Activated CD4-positive, alpha-beta T cell treated with anti-CD3 and anti-CD28 coated beads for 36 hours (primary cell): ENCODE results near the gene CDKN1C. TPM values are rescaled to one million over a fixed set of nuclear protein-coding genes. Genes with fewer than 3 reads are reported as not detected.

Source experiments
- ATAC-seq: fragments of 200-7000 bp; cut with Tn5 transposase; one replicate; pipeline ENCODE4 v1.10.0; 2021; ENCODE audit warnings: mild to moderate bottlenecking, moderate library complexity
- CTCF ChIA-PET: fragments of 350-600 bp; sonication (Branson Sonifier 250); formaldehyde crosslinking; loops from one replicate; lab custom pipeline; 2021; ENCODE audit warnings: antibody characterized with exemption; lab: Charles Lee
- POLR2A ChIA-PET: fragments of 350-600 bp; sonication (Branson Sonifier 250); formaldehyde crosslinking; loops from one replicate; lab custom pipeline; 2021; ENCODE audit warnings: antibody characterized with exemption, inconsistent platforms; lab: Charles Lee
- DNase-seq: peaks from one replicate; pipeline ENCODE4 v3.0.0-alpha.2; 2020
- H3K27ac Mint-ChIP-seq: one replicate; pipeline ENCODE4 v1.8.0; 2021; ENCODE audit warnings: mixed read lengths
- H3K27me3 Mint-ChIP-seq: one replicate; pipeline ENCODE4 v1.8.0; 2021; ENCODE audit warnings: mixed read lengths
- H3K36me3 Mint-ChIP-seq: one replicate; pipeline ENCODE4 v1.8.0; 2021; ENCODE audit warnings: low read depth, mixed read lengths
- H3K4me1 Mint-ChIP-seq: one replicate; pipeline ENCODE4 v1.8.0; 2021; ENCODE audit warnings: mixed read lengths
- H3K4me3 Mint-ChIP-seq: one replicate; pipeline ENCODE4 v1.8.0; 2021; ENCODE audit warnings: mild to moderate bottlenecking, moderate library complexity, mixed read lengths
- H3K9me3 Mint-ChIP-seq: one replicate; pipeline ENCODE4 v1.8.0; 2021; ENCODE audit warnings: low read depth, mixed read lengths
- intact Hi-C, 2 experiments: fragments of 100-400 bp; cut with DNase I in 1 of 2; cut with micrococcal nuclease in 1 of 2; formaldehyde crosslinking; loops; one replicate each; pipeline versions ENCODE4 v1.14.2 to v1.15.1; 2022 to 2024; cut with DNase I, micrococcal nuclease
- total RNA-seq, 2 experiments: library from RNA; stranded (reverse); gene quantifications; one replicate each; pipeline ENCODE4 v1.2.3, GENCODE V29; 2021

CDKN1C gene
- total RNA-seq, 2 experiments from 2014 or later = 0.21 to 0.53 TPM

GRCh38 chr11:2838676-2839294, 46.8 kb downstream of the CDKN1C start:
- DNase-seq (no peak), ATAC-seq (no peak)
- intact Hi-C loops = no loop called here
- no peaks in the 10 kb centered on the region for H3K27me3 Mint-ChIP-seq
- CTCF ChIA-PET = no interaction called here
- H3K4me3 Mint-ChIP-seq = no peak overlapping the region
- no peaks in the 10 kb centered on the region for H3K4me1 Mint-ChIP-seq
- POLR2A ChIA-PET = no interaction called here
- no peaks in the 10 kb centered on the region for H3K9me3 Mint-ChIP-seq
- no peak overlapping the region for H3K27ac Mint-ChIP-seq
- H3K36me3 Mint-ChIP-seq = no peaks in the 10 kb centered on the region

GRCh38 chr11:2838091-2838490, 47.5 kb downstream of the CDKN1C start:
- no peak for DNase-seq
- H3K27ac Mint-ChIP-seq = no peak overlapping the region
- H3K4me1 Mint-ChIP-seq = no peaks in the 10 kb centered on the region
- POLR2A ChIA-PET = no interaction called here
- no peaks in the 10 kb centered on the region for H3K27me3 Mint-ChIP-seq
- H3K9me3 Mint-ChIP-seq = no peaks in the 10 kb centered on the region
- H3K36me3 Mint-ChIP-seq = no peaks in the 10 kb centered on the region
- no peak for ATAC-seq
- no peak overlapping the region for H3K4me3 Mint-ChIP-seq
- CTCF ChIA-PET = no interaction called here
- intact Hi-C loops = no loop called here

- Mint-ChIP-seq H3K27ac (no peak overlapping the region), H3K27me3 (no peaks in the 10 kb centered on the region), H3K4me3 (no peak overlapping the region), H3K9me3 (no peaks in the 10 kb centered on the region), H3K4me1 (no peaks in the 10 kb centered on the region), H3K36me3 (no peaks in the 10 kb centered on the region)
- ChIA-PET CTCF (no interaction called here), POLR2A (no interaction called here)
- intact Hi-C loops = no loop called here
- ATAC-seq (no peak), DNase-seq (no peak)
Measured at GRCh38 chr11:2837651-2838050, 47.9 kb downstream of the CDKN1C start.

GRCh38 chr11:2837096-2837601, 48.4 kb downstream of the CDKN1C start:
- intact Hi-C loops = no loop called here
- CTCF ChIA-PET = no interaction called here
- no peak overlapping the region for H3K4me3 Mint-ChIP-seq
- no peak for DNase-seq
- ATAC-seq = no peak
- POLR2A ChIA-PET = no interaction called here
- no peaks in the 10 kb centered on the region for H3K4me1 Mint-ChIP-seq
- no peaks in the 10 kb centered on the region for H3K9me3 Mint-ChIP-seq
- H3K27ac Mint-ChIP-seq = no peak overlapping the region
- H3K27me3 Mint-ChIP-seq = no peaks in the 10 kb centered on the region
- no peaks in the 10 kb centered on the region for H3K36me3 Mint-ChIP-seq

- ChIA-PET POLR2A (no interaction called here), CTCF (no interaction called here)
- no peak overlapping the region for H3K4me3 Mint-ChIP-seq
- H3K9me3 Mint-ChIP-seq = no peaks in the 10 kb centered on the region
- intact Hi-C loops = no loop called here
- H3K27me3 Mint-ChIP-seq = no peaks in the 10 kb centered on the region
- no peak for DNase-seq
- H3K4me1 Mint-ChIP-seq = no peaks in the 10 kb centered on the region
- H3K27ac Mint-ChIP-seq = no peak overlapping the region
- H3K36me3 Mint-ChIP-seq = no peaks in the 10 kb centered on the region
- no peak for ATAC-seq
Measured at GRCh38 chr11:2836315-2837095, 49.1 kb downstream of the CDKN1C start.

- CTCF ChIA-PET = no interaction called here
- Mint-ChIP-seq H3K27ac (no peak overlapping the region), H3K4me1 (no peaks in the 10 kb centered on the region), H3K27me3 (no peaks in the 10 kb centered on the region), H3K4me3 (no peak overlapping the region), H3K36me3 (no peaks in the 10 kb centered on the region), H3K9me3 (no peaks in the 10 kb centered on the region)
- no peak for ATAC-seq
- no peak for DNase-seq
- POLR2A ChIA-PET = no interaction called here
- intact Hi-C loops = no loop called here
Measured at GRCh38 chr11:2835751-2836150, 49.8 kb downstream of the CDKN1C start.

GRCh38 chr11:2835296-2835695, 50.3 kb downstream of the CDKN1C start:
- ChIA-PET CTCF (no interaction called here), POLR2A (no interaction called here)
- ATAC-seq = no peak
- no peaks in the 10 kb centered on the region for H3K36me3 Mint-ChIP-seq
- H3K9me3 Mint-ChIP-seq = no peaks in the 10 kb centered on the region
- no peak for DNase-seq
- no peaks in the 10 kb centered on the region for H3K4me1 Mint-ChIP-seq
- no peaks in the 10 kb centered on the region for H3K27me3 Mint-ChIP-seq
- intact Hi-C loops = no loop called here
- no peak overlapping the region for H3K4me3 Mint-ChIP-seq
- no peak overlapping the region for H3K27ac Mint-ChIP-seq

- ATAC-seq = no peak
- no peak for DNase-seq
- intact Hi-C loops = no loop called here
- H3K4me1 Mint-ChIP-seq = no peaks in the 10 kb centered on the region
- no peak overlapping the region for H3K27ac Mint-ChIP-seq
- H3K4me3 Mint-ChIP-seq = no peak overlapping the region
- no peaks in the 10 kb centered on the region for H3K27me3 Mint-ChIP-seq
- POLR2A ChIA-PET = no interaction called here
- no peaks in the 10 kb centered on the region for H3K9me3 Mint-ChIP-seq
- CTCF ChIA-PET = no interaction called here
- H3K36me3 Mint-ChIP-seq = no peaks in the 10 kb centered on the region
Measured at GRCh38 chr11:2834503-2835273, 50.9 kb downstream of the CDKN1C start.

- ChIA-PET POLR2A (no interaction called here), CTCF (no interaction called here)
- Mint-ChIP-seq H3K27me3 (no peaks in the 10 kb centered on the region), H3K36me3 (peaks cover 4% of the 10 kb centered on the region), H3K9me3 (peaks cover 4% of the 10 kb centered on the region), H3K4me3 (no peak overlapping the region), H3K27ac (no peak overlapping the region), H3K4me1 (no peaks in the 10 kb centered on the region)
- intact Hi-C loops = no loop called here
- DNase-seq (no peak), ATAC-seq (no peak)
Measured at GRCh38 chr11:2833716-2834502, 51.7 kb downstream of the CDKN1C start.
